GM10266 (cell line): Measurements from ENCODE around the gene CCDC186.

Experiments
- DNase-seq: peaks from one replicate; pipeline ENCODE4 v3.0.0; 2012; ENCODE audit errors: extremely low spot score
- TF ChIP-seq, protein P1 (sequence below): IDR thresholded peaks from 2 replicates; pipeline ENCODE4 v1.5.1; 2012; ENCODE audit warnings: mild to moderate bottlenecking, low read depth; ENCODE audit not compliant: control insufficient read depth, insufficient read depth; ENCODE audit errors: missing control alignments

CCDC186 gene

DNA sequence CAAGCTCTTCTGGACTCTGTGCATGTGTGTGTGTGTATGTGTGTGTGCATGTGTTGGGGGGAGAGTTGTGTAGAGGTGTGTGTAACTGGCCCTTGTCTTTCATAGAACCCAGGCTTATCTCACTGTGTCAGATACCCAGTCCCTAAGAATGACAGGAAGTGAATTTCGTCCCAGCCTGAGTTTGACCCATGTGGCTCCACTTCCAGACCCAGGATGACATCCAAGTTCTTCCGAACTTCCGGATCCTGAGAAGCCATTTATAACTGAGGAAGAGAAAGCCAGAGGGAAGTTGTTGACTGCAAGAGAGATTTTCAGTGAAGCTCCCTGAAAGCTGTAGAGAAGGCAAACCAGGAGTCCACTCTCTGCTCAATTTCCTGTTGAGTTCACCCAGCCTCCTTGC, 77.1 kb downstream of the CCDC186 start:
- TF ChIP-seq, protein P1, sequence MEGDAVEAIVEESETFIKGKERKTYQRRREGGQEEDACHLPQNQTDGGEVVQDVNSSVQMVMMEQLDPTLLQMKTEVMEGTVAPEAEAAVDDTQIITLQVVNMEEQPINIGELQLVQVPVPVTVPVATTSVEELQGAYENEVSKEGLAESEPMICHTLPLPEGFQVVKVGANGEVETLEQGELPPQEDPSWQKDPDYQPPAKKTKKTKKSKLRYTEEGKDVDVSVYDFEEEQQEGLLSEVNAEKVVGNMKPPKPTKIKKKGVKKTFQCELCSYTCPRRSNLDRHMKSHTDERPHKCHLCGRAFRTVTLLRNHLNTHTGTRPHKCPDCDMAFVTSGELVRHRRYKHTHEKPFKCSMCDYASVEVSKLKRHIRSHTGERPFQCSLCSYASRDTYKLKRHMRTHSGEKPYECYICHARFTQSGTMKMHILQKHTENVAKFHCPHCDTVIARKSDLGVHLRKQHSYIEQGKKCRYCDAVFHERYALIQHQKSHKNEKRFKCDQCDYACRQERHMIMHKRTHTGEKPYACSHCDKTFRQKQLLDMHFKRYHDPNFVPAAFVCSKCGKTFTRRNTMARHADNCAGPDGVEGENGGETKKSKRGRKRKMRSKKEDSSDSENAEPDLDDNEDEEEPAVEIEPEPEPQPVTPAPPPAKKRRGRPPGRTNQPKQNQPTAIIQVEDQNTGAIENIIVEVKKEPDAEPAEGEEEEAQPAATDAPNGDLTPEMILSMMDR = no peak
- DNase-seq = no peak

DNA sequence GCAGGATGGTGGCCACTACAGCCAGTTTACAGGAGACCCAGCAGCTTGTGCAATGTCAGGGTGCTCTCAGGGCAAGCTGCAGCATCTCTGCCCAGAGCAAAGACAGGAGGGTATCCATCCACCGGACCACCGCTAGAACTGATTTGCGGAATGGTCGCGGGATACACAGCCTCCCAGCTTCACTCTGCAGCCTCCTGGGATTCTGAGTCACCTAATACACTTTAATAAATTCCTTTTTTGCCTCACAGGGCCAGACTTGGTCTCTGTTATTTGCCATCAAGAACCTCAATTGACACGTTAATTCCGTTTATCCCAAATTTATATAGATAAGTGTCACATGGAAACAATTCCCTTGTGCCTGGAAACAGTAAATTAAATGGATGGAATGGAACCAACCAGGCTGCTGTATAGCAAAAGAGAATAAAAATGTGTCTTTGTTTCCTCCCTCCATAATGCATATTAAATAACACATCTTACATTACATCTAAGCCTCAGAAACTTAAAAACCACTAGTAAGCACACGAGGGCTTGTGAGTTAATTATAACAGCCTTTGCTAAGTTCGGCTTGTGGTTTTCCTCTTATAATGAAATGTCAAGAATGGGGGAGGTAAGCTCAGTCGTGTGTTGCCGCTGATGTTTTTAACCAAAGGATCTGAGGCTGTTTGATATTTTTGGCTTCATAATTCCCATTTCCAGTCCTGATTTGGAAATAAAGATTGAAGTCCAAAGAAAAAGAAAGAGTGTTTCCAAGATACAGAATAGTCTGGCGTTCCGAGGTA, 78.3 kb downstream of the CCDC186 start:
- DNase-seq = peak; percentile 40
- TF ChIP-seq, protein P1 = no peak

DNA sequence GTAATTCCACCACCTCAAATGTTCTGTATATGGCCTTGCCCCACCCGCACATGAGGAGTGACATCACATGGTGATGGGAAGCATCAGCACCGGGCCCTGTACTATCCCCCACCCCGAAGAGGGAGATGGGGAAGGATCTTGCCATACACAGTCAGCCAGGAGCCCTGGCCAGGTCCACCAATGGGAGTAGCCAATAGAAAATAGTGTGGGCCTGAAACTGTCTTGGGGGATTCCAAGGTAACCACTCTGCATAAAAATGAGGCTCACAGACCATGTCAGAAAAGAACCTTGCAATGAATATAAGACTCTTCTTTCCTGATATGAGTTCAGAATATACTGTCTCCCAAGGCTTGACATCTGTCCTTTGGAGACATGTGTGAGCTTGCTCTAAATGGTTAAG, 79.2 kb downstream of the CCDC186 start:
- TF ChIP-seq, protein P1 = no peak
- DNase-seq = peak; percentile 53

DNA sequence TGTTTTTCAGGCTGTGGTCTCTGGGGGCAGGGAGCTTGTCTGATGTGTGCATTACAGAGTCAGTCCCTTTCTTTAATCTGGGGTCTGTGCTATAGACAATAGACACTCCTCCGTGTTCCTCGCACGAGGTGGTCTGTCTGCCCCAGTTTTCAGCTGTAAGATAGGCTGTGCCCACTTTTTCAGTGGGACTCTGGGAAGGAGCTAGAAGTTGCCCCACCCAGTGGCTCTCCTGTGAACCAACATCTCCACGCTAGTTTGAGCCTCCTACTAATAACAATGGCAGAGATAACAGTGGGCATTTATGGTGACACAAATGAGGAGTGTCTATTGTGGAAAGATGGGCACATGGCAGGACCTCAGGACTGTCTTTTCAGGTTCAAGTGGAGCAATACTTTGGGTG, 86.3 kb downstream of the CCDC186 start:
- DNase-seq = no peak
- TF ChIP-seq, protein P1 = no peak

DNA sequence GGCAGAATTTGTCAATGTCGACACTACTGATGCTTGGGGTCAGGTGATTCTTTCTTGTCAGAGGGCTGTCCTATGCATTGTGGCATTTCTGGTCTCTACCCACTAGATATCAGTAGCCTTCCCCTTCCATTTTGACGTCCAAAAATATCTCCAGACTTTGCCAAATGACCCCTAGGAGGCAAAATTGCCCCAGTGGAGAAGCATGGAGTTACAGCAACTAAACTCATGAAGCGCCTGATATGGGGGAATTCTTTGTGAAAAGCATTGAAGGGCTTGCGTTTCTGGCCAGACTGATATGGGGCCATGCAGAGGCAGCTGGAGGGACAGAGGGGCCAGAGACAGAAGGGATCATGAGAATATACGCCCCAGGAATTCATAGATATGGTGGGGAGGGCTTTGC, 86.7 kb downstream of the CCDC186 start:
- no peak for DNase-seq
- TF ChIP-seq, protein P1 = no peak

DNA sequence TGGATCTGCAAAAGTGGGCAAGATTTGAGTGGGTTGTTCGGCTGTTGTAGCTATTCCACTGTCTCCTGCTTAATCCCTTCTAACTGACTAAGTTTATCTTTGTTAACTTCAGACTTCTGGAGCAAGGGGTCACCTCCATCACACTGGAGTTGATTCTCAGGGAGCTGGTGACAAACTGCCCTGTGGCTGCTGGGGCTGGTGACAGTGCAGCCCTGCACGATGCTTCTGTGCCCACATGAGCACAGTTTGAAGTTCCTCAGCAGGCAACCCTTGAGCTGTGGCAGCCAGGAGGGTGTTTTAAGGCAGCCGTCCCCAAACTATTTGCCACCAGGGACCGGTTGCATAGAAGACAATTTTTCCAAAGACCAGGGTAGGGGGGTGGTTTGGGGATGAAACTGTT, 89.8 kb downstream of the CCDC186 start:
- DNase-seq = no peak
- TF ChIP-seq, protein P1 = no peak

DNA sequence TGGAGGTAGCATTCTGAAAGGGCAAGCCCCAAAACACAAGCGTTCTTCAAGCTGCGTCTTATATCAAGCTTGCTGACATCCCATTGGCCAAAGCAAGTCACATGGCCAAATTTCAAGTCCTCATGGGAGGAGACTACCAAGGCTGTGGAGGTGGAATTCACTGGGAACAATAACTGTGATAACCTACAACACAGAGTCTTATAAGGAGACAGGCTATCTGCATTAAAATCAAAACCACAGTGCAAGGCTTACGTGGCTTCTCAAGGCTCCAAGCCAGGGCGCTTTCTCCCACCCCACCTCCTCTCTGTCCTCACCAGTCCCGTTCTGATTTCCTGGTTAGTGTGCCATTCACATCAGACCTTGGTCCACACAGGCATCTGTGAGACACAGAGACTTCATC, 91.0 kb downstream of the CCDC186 start:
- TF ChIP-seq, protein P1 = no peak
- DNase-seq = no peak
